Measurements from ENCODE around the gene TMOD1.

The TMOD1 gene

DNA sequence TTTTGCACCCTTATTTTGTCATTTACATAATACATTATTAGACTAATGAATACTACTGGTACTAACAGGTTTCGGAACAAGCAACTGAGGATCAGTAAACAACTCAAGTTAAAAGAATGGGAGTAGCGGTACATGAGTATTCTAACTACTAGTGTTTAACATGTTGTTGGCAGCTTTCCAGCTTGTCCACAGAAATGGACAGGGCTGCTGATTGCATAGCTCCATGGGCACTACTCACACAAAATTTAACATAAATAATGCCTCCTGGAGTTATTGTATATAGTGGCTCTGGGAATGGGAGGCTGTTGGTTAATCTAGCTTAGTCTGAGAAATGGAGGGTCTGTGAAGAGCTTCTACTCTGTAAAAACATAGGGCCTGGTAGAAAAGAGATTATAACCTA is 138.9 kb downstream of the TMOD1 start:
- no peak for DNase-seq

DNA sequence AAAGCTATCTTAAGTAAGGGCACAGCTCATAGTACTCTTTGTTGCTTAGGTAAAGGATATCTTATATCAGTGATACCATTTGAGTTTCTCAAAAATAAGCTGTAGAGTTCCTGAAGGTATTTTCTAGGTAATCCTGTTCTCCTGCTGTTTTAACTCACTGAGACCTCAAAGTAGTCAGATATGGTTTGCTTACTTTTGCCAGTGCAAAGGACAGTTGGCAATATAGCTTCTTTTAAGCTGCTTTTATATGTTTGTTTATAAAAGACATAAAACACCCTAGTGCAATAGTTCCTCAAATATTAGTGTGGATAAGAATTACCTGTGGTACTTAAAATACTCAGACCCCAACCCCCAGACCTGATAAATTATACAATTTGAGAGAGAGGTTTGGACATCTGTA is 144.3 kb downstream of the TMOD1 start:
- no peak for DNase-seq

GRCh38 chr9:97647996-97648395 is 146.5 kb downstream of the TMOD1 start:
- DNase-seq: no peak

Measured in NCI-H1092 (cell line).